ENCODE data around the gene DCBLD2. TPM values are rescaled to one million over a fixed set of nuclear protein-coding genes. Genes with fewer than 3 reads are reported as not detected.

The DCBLD2 gene
- total and polyA plus RNA-seq, 9 of the 15 experiments (the other 6 are each of a cell fraction or from before 2014, with no cell fraction given), result 2.7 to 14.6 (median 7.4) TPM

DNA sequence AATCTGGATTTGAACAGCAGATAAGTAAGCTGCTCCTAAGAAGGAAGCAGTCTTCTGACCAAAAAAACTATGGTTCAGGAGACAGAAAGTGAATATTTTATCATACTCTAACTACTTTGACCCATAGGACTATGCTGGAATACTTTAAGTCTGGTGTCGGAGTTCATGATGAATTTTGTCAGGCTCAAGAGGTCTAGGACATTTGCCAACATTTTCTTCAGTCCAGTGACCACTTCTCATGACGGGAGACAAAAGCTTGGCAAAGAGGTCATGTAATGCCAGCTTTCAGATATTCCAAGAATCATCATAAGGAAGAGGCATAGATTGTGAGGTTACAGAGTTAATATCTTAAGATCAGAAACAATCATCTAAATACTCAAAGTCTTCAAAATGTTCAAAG, 20.5 kb upstream of the DCBLD2 start:
- Histone ChIP-seq H3K36me3 (ENCODE audit: control insufficient read depth, insufficient read depth, low read length) (no peaks in the 10 kb centered on the region), H3K9ac (ENCODE audit: insufficient read depth in 1 of 2, low read depth in 2 of 2, low read length in 2 of 2) (no peak overlapping the region), H3K9me1 (ENCODE audit: control insufficient read depth, insufficient read depth, low read length) (no peaks in the 10 kb centered on the region), H3K4me1 (replicated peaks in 1 of 2; ENCODE audit: control insufficient read depth in 2 of 2, insufficient read depth in 2 of 2, low read length in 2 of 2) (no peaks in the 10 kb centered on the region), H3K9me3 (replicated peaks; ENCODE audit: control insufficient read depth, insufficient read depth, low read depth, low read length) (no peaks in the 10 kb centered on the region), H3K27ac (ENCODE audit: extremely low read depth, low read depth, low read length) (no peak overlapping the region), H3K79me2 (ENCODE audit: control insufficient read depth, insufficient read depth, low read length) (no peaks in the 10 kb centered on the region), H3K27me3 (ENCODE audit: control insufficient read depth in 2 of 2, insufficient read depth in 2 of 2, low read length in 2 of 2) (no peaks in the 10 kb centered on the region; a peak in 1 of 5 replicates), H2AFZ (ENCODE audit: low read depth, low read length) (no peak overlapping the region), H3K4me2 (ENCODE audit: insufficient read depth, low read length) (no peak overlapping the region), H3K4me3 (no peak overlapping the region), H4K20me1 (replicated peaks; ENCODE audit: control insufficient read depth, insufficient read depth, low read length) (no peaks in the 10 kb centered on the region)
- FAIRE-seq, result no peak
- intact Hi-C loops (cut with micrococcal nuclease) (no loop called here), in situ Hi-C loops (cut with MboI) (no loop called here)
- BruUV-seq (replicated peaks), result no TSS peak
- WGBS (ENCODE audit: insufficient coverage, low coverage, missing lambda C conversion rate), result 0% methylated on average over 1 of the region's 2 CpGs
- CTCF ChIA-PET (ENCODE audit: low intra/inter-chr PET ratio), result no interaction called here
- POLR2A ChIA-PET, result interaction anchor here (1.1 kb wide), 1 partner anchor 20 kb away, joined by 5 read pairs; the partner anchor contains the start of gene DCBLD2
- no peak for DNase-seq (ENCODE audit: extremely low read depth in 1 of 4, low spot score in 3 of 4)
- no peak for ATAC-seq
- no peak for TF ChIP-seq ZNF277 (CRISPR knock-in tag; IDR thresholded peaks at IDR 0.05; ENCODE audit: borderline replicate concordance)
- no peak for TF ChIP-seq DNMT1 (IDR thresholded peaks at IDR 0.05)
- no peak for TF ChIP-seq CBX2 (IDR thresholded peaks at IDR 0.05; ENCODE audit: insufficient read depth, low read length, poor library complexity, severe bottlenecking)
- TF ChIP-seq ZNF24 (IDR thresholded peaks at IDR 0.05), result no peak
- no peak for TF ChIP-seq NKRF (IDR thresholded peaks at IDR 0.05; ENCODE audit: borderline replicate concordance)
- no peak for TF ChIP-seq CBFB (CRISPR knock-in tag; IDR thresholded peaks at IDR 0.05)
- TF ChIP-seq SIRT6 (IDR thresholded peaks at IDR 0.05; ENCODE audit: low read depth, low read length), result no peak
- no peak for TF ChIP-seq FOSL1 (tag; conservative IDR thresholded peaks at IDR 0.05)
- no peak for TF ChIP-seq TEAD2 (tag; IDR thresholded peaks at IDR 0.05)
- TF ChIP-seq, protein P1, sequence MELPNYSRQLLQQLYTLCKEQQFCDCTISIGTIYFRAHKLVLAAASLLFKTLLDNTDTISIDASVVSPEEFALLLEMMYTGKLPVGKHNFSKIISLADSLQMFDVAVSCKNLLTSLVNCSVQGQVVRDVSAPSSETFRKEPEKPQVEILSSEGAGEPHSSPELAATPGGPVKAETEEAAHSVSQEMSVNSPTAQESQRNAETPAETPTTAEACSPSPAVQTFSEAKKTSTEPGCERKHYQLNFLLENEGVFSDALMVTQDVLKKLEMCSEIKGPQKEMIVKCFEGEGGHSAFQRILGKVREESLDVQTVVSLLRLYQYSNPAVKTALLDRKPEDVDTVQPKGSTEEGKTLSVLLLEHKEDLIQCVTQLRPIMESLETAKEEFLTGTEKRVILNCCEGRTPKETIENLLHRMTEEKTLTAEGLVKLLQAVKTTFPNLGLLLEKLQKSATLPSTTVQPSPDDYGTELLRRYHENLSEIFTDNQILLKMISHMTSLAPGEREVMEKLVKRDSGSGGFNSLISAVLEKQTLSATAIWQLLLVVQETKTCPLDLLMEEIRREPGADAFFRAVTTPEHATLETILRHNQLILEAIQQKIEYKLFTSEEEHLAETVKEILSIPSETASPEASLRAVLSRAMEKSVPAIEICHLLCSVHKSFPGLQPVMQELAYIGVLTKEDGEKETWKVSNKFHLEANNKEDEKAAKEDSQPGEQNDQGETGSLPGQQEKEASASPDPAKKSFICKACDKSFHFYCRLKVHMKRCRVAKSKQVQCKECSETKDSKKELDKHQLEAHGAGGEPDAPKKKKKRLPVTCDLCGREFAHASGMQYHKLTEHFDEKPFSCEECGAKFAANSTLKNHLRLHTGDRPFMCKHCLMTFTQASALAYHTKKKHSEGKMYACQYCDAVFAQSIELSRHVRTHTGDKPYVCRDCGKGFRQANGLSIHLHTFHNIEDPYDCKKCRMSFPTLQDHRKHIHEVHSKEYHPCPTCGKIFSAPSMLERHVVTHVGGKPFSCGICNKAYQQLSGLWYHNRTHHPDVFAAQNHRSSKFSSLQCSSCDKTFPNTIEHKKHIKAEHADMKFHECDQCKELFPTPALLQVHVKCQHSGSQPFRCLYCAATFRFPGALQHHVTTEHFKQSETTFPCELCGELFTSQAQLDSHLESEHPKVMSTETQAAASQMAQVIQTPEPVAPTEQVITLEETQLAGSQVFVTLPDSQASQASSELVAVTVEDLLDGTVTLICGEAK (IDR thresholded peaks at IDR 0.05), result no peak
- TF ChIP-seq, protein P1 (CRISPR knock-in tag; IDR thresholded peaks at IDR 0.05), result no peak
